ENCODE data around the gene PTGS2. TPM values are rescaled to one million over a fixed set of nuclear protein-coding genes. Genes with fewer than 3 reads are reported as not detected.

The PTGS2 gene
- total and polyA plus RNA-seq, 9 of the 15 experiments (the other 6 are each of a cell fraction or from before 2014, with no cell fraction given), result 0.01 TPM; not detected in 8

DNA sequence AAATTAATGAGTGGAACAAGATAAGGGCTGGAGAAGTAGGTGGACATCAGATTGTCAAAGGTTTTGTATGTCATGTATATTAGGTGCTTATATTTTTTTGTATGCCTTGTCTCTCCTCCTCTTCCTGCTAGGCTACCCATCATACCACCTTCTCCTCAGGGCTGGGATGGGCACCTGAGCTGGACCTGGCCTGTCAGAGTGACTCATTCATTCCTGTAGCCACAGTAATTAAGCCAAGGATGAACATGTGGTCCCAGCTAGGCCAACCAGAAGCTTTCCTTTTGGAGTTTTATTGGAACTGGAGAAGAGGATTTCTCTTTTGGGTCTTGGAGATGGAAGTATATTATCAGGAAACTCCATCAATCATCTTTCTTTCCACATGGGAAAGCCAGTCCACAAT lies 21.2 kb downstream of the PTGS2 start (continued):
- TF ChIP-seq RBM15 (IDR thresholded peaks at IDR 0.05; ENCODE audit: insufficient read depth, low read length), result no peak
- no peak for TF ChIP-seq NFRKB (IDR thresholded peaks at IDR 0.05; ENCODE audit: low read depth)
- TF ChIP-seq TCF7 (IDR thresholded peaks at IDR 0.05; ENCODE audit: borderline replicate concordance), result no peak
- no peak for TF ChIP-seq ZNF561 (CRISPR knock-in tag; conservative IDR thresholded peaks at IDR 0.05)
- TF ChIP-seq ELF1 (tag; IDR thresholded peaks at IDR 0.05), result no peak
- TF ChIP-seq NR3C1 (CRISPR knock-in tag; IDR thresholded peaks at IDR 0.05), result no peak
- TF ChIP-seq CC2D1A (IDR thresholded peaks at IDR 0.05), result no peak
- no peak for TF ChIP-seq CREB1 (IDR thresholded peaks at IDR 0.05)
- TF ChIP-seq CREB1 (CRISPR knock-in tag; IDR thresholded peaks at IDR 0.05), result no peak
- TF ChIP-seq, protein P1, sequence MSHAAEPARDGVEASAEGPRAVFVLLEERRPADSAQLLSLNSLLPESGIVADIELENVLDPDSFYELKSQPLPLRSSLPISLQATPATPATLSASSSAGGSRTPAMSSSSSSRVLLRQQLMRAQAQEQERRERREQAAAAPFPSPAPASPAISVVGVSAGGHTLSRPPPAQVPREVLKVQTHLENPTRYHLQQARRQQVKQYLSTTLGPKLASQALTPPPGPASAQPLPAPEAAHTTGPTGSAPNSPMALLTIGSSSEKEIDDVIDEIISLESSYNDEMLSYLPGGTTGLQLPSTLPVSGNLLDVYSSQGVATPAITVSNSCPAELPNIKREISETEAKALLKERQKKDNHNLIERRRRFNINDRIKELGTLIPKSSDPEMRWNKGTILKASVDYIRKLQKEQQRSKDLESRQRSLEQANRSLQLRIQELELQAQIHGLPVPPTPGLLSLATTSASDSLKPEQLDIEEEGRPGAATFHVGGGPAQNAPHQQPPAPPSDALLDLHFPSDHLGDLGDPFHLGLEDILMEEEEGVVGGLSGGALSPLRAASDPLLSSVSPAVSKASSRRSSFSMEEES (CRISPR knock-in tag; IDR thresholded peaks at IDR 0.05), result no peak
- TF ChIP-seq, protein P2, sequence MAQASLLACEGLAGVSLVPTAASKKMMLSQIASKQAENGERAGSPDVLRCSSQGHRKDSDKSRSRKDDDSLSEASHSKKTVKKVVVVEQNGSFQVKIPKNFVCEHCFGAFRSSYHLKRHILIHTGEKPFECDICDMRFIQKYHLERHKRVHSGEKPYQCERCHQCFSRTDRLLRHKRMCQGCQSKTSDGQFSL (CRISPR knock-in tag; IDR thresholded peaks at IDR 0.05), result no peak
- TF ChIP-seq, protein P2 (tag; IDR thresholded peaks at IDR 0.05), result no peak
